K562 (cell line): ENCODE results near the gene LRRC57. TPM values are rescaled to one million over a fixed set of nuclear protein-coding genes. Genes with fewer than 3 reads are reported as not detected.

ENCODE experiments used
- CBFA2T2 ChIP-seq: fragments of 450-650 bp; conservative IDR thresholded peaks from 2 replicates; pipeline ENCODE4 v1.6.1; 2017; ENCODE audit warnings: mild to moderate bottlenecking
- CBFA2T3 ChIP-seq: fragments of 450-650 bp; IDR thresholded peaks from 2 replicates; pipeline ENCODE4 v1.6.1; 2017
- FOXO4 ChIP-seq: fragments of 450-650 bp; formaldehyde crosslinking; IDR thresholded peaks from 2 replicates; pipeline ENCODE4 v1.4.0; 2020; ENCODE audit warnings: mild to moderate bottlenecking, moderate library complexity
- HMGXB4 ChIP-seq: sonication (generic); formaldehyde crosslinking; IDR thresholded peaks from 2 replicates; pipeline ENCODE4 v1.8.1; 2023; ENCODE audit warnings: mild to moderate bottlenecking, missing genetic modification reagents
- MCM5 ChIP-seq: fragments of 450-650 bp; IDR thresholded peaks from 2 replicates; pipeline ENCODE4 v1.6.1; 2016; ENCODE audit warnings: low read depth
- MEIS2 ChIP-seq: fragments of 450-650 bp; IDR thresholded peaks from 2 replicates; pipeline ENCODE4 v1.6.1; 2014; ENCODE audit warnings: mild to moderate bottlenecking; ENCODE audit not compliant: partially characterized antibody
- MYNN ChIP-seq, 2 experiments: sonication (generic); formaldehyde crosslinking in 1 of 2; IDR thresholded peaks; 2 replicates each; pipeline versions ENCODE4 v1.5.0 to v1.6.1; 2016 to 2020; ENCODE audit warnings: antibody characterized with exemption in 1 of 2, missing genetic modification reagents in 1 of 2
- NKRF ChIP-seq: fragments of 450-650 bp; IDR thresholded peaks from 2 replicates; pipeline ENCODE4 v1.6.1; 2016; ENCODE audit warnings: borderline replicate concordance
- ZNF197 ChIP-seq: fragments of 200-800 bp; sonication (Bioruptor generic); IDR thresholded peaks from 2 replicates; pipeline ENCODE4 v1.6.1; 2016; ENCODE audit warnings: low read depth, missing genetic modification characterization, missing compliant biosample characterization
- polyA plus RNA-seq, 8 experiments: library from polyadenylated mRNA; depleted of rRNA in 4 of 8; stranded (reverse) in 5 of 8; unstranded in 3 of 8; fragments of >200 nt; fragmentation: Nextera tagmentation in 2 of 8; fragmentation: Illumina TruSeq in 1 of 8; extraction: Ambion mirVana in 2 of 8; extraction: Trizol in 1 of 8; gene quantifications; 2 replicates each; pipeline versions ENCODE4 v1.2.1 to v1.2.3, GENCODE V29; 2011 to 2014; ENCODE audit warnings: inconsistent platforms in 1 of 8, missing spikeins in 1 of 8
- total RNA-seq, 7 experiments: library from RNA; depleted of rRNA in 6 of 7; stranded (reverse); fragments of >200 nt in 6 of 7; fragmentation: Illumina TruSeq in 2 of 7; extraction: Trizol in 2 of 7; gene quantifications; 2 replicates each; pipeline versions ENCODE4 v1.2.1 to v1.2.3, GENCODE V29; 2011 to 2021; ENCODE audit warnings: low replicate concordance in 1 of 7
- TF ChIP-seq, protein P1 (sequence below): fragments of 450-650 bp; IDR thresholded peaks from 2 replicates; pipeline ENCODE4 v1.6.1; 2016; ENCODE audit warnings: mild to moderate bottlenecking, moderate library complexity

Gene LRRC57
- total and polyA plus RNA-seq, 9 of the 15 experiments (the other 6 are each of a cell fraction or from before 2014, with no cell fraction given), result 3.9 to 20.4 (median 14.8) TPM

DNA sequence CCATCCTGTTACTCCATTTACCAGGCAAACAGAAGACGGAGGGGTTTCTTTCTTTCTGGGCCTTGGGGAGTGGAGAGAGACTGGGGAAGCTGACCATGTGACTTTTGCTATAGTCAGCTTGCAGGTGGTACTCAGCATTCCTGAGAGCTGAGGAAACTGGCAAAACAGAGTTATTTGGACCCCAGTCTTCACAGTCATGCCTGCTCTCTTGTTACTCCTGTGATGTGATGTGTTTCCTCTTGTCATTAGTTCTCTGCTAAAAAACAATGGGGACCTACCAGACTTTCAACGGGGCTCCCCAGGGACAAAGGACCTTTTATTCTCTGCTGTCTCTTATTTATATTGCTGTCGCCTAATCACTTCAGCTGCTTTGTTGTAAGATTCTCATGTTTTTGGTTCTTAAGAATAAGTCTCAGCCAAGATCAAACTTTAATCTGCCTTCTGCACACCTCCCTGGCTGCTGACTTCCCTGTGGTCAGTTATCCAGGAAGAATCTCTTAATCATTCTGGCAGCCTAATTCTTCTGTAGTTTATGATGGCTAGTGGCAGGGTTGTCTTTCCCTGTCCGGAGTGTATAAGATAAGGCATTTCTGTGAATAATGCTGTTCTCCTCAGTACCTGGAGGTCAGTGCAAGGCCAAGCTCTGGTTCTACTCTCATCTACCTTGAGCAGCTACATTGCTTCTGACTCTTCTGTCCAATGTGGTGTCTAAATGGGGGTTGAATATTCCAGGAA, 35.6 kb upstream of the LRRC57 start (continued):
- TF ChIP-seq MEIS2 (peak; percentile 98), FOXO4 (CRISPR knock-in tag) (no peak), ZNF197 (CRISPR knock-in tag) (no peak), MCM5 (no peak), CBFA2T2 (peak; percentile 93), MYNN (IDR thresholded peaks at IDR 0.05) (no peak), MYNN (CRISPR knock-in tag; IDR thresholded peaks at IDR 0.05) (no peak), CBFA2T3 (peak; percentile 96), HMGXB4 (CRISPR knock-in tag) (no peak), NKRF (no peak)
- TF ChIP-seq, protein P1, sequence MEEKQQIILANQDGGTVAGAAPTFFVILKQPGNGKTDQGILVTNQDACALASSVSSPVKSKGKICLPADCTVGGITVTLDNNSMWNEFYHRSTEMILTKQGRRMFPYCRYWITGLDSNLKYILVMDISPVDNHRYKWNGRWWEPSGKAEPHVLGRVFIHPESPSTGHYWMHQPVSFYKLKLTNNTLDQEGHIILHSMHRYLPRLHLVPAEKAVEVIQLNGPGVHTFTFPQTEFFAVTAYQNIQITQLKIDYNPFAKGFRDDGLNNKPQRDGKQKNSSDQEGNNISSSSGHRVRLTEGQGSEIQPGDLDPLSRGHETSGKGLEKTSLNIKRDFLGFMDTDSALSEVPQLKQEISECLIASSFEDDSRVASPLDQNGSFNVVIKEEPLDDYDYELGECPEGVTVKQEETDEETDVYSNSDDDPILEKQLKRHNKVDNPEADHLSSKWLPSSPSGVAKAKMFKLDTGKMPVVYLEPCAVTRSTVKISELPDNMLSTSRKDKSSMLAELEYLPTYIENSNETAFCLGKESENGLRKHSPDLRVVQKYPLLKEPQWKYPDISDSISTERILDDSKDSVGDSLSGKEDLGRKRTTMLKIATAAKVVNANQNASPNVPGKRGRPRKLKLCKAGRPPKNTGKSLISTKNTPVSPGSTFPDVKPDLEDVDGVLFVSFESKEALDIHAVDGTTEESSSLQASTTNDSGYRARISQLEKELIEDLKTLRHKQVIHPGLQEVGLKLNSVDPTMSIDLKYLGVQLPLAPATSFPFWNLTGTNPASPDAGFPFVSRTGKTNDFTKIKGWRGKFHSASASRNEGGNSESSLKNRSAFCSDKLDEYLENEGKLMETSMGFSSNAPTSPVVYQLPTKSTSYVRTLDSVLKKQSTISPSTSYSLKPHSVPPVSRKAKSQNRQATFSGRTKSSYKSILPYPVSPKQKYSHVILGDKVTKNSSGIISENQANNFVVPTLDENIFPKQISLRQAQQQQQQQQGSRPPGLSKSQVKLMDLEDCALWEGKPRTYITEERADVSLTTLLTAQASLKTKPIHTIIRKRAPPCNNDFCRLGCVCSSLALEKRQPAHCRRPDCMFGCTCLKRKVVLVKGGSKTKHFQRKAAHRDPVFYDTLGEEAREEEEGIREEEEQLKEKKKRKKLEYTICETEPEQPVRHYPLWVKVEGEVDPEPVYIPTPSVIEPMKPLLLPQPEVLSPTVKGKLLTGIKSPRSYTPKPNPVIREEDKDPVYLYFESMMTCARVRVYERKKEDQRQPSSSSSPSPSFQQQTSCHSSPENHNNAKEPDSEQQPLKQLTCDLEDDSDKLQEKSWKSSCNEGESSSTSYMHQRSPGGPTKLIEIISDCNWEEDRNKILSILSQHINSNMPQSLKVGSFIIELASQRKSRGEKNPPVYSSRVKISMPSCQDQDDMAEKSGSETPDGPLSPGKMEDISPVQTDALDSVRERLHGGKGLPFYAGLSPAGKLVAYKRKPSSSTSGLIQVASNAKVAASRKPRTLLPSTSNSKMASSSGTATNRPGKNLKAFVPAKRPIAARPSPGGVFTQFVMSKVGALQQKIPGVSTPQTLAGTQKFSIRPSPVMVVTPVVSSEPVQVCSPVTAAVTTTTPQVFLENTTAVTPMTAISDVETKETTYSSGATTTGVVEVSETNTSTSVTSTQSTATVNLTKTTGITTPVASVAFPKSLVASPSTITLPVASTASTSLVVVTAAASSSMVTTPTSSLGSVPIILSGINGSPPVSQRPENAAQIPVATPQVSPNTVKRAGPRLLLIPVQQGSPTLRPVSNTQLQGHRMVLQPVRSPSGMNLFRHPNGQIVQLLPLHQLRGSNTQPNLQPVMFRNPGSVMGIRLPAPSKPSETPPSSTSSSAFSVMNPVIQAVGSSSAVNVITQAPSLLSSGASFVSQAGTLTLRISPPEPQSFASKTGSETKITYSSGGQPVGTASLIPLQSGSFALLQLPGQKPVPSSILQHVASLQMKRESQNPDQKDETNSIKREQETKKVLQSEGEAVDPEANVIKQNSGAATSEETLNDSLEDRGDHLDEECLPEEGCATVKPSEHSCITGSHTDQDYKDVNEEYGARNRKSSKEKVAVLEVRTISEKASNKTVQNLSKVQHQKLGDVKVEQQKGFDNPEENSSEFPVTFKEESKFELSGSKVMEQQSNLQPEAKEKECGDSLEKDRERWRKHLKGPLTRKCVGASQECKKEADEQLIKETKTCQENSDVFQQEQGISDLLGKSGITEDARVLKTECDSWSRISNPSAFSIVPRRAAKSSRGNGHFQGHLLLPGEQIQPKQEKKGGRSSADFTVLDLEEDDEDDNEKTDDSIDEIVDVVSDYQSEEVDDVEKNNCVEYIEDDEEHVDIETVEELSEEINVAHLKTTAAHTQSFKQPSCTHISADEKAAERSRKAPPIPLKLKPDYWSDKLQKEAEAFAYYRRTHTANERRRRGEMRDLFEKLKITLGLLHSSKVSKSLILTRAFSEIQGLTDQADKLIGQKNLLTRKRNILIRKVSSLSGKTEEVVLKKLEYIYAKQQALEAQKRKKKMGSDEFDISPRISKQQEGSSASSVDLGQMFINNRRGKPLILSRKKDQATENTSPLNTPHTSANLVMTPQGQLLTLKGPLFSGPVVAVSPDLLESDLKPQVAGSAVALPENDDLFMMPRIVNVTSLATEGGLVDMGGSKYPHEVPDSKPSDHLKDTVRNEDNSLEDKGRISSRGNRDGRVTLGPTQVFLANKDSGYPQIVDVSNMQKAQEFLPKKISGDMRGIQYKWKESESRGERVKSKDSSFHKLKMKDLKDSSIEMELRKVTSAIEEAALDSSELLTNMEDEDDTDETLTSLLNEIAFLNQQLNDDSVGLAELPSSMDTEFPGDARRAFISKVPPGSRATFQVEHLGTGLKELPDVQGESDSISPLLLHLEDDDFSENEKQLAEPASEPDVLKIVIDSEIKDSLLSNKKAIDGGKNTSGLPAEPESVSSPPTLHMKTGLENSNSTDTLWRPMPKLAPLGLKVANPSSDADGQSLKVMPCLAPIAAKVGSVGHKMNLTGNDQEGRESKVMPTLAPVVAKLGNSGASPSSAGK, result no peak
